Astrocyte of the hippocampus (primary cell): ENCODE results near the gene HLA-DMA.

Source experiments
- DNase-seq: peaks from one replicate; pipeline ENCODE4 v3.0.0; 2011; ENCODE audit warnings: low read depth, low spot score

Gene HLA-DMA

GRCh38 chr6:32932132-32932868 is 20.6 kb downstream of the HLA-DMA start:
- no peak for DNase-seq

GRCh38 chr6:32931211-32931610 is 21.7 kb downstream of the HLA-DMA start:
- no peak for DNase-seq

GRCh38 chr6:32922083-32922482 is 30.8 kb downstream of the HLA-DMA start:
- DNase-seq: no peak

GRCh38 chr6:32920715-32921114 is 32.2 kb downstream of the HLA-DMA start:
- DNase-seq: no peak

- no peak for DNase-seq
Measured at GRCh38 chr6:32912951-32913350, 39.9 kb downstream of the HLA-DMA start.

- DNase-seq: no peak
Measured at GRCh38 chr6:32908897-32909296, 44.0 kb downstream of the HLA-DMA start.

GRCh38 chr6:32906539-32906938 is 46.4 kb downstream of the HLA-DMA start:
- DNase-seq: peak; percentile 26

- DNase-seq: no peak
Measured at GRCh38 chr6:32905078-32905477, 47.8 kb downstream of the HLA-DMA start.

GRCh38 chr6:32903952-32904351 is 48.9 kb downstream of the HLA-DMA start:
- DNase-seq: no peak
